HCT116 (cell line): ENCODE measurements around the gene TMOD1. TPM values are rescaled to one million over a fixed set of nuclear protein-coding genes. Genes with fewer than 3 reads are reported as not detected.

ENCODE experiments used
- ATAC-seq: fragments of 200-7000 bp; cut with Tn5 transposase; 2 replicates; pipeline ENCODE4 v1.9.1; 2020; ENCODE audit warnings: mild to moderate bottlenecking, moderate library complexity
- BruUV-seq: library from RNA; stranded (reverse); fragments of 400-500 nt; replicated peaks from 2 replicates; lab custom pipeline; 2021; lab: Mats Ljungman, UMichigan
- CTCF ChIA-PET: fragments of 300-600 bp; sonication (Branson Sonifier 250); formaldehyde crosslinking; loops from one replicate; lab custom pipeline; 2021; ENCODE audit warnings: antibody characterized with exemption; lab: Charles Lee
- POLR2A ChIA-PET: fragments of 300-600, 350-600 bp; sonication (Branson Sonifier 250); formaldehyde crosslinking; loops from one replicate; lab custom pipeline; 2021; ENCODE audit warnings: antibody characterized with exemption; lab: Charles Lee
- RAD21 ChIA-PET, 2 experiments: fragments of 300-600 bp; sonication (Branson Sonifier 250); formaldehyde crosslinking; loops; one replicate each; lab custom pipeline; 2023; ENCODE audit warnings: low total read pairs in 2 of 2; ENCODE audit not compliant: uncharacterized antibody in 2 of 2, unreplicated experiment in 2 of 2, low non-redundant PET in 1 of 2; lab: Charles Lee
- DNase-seq: peaks from one replicate; pipeline ENCODE4 v3.0.0-alpha.2; 2010; ENCODE audit warnings: low read depth, low spot score
- H2AFZ ChIP-seq: fragments of 200-600 bp; shearing (Covaris generic), sonication (generic); 2 replicates; pipeline ENCODE4 v1.6.1; 2017; ENCODE audit warnings: low read depth, mixed run types, mixed read lengths, antibody characterized with exemption, low read length; ENCODE audit not compliant: poor library complexity, severe bottlenecking
- H3K27ac ChIP-seq: 2 replicates; pipeline ENCODE4 v1.5.1; 2012; ENCODE audit warnings: low read depth, low read length
- H3K27me3 ChIP-seq: fragments of 200-600 bp; sonication (generic); 2 replicates; pipeline ENCODE4 v1.6.1; 2016; ENCODE audit warnings: mixed run types, low read length, mixed read lengths; ENCODE audit not compliant: insufficient read depth
- H3K36me3 ChIP-seq, 2 experiments: fragments of 200-500 bp in 1 of 2; fragments of 200-600 bp in 1 of 2; sonication (Bioruptor generic) in 1 of 2; sonication (generic) in 1 of 2; 2 replicates each; pipeline versions ENCODE4 v1.5.1 to v1.6.1; 2014 to 2016; ENCODE audit warnings: low read length in 2 of 2, inconsistent platforms in 1 of 2, mixed read lengths in 1 of 2, mixed run types in 1 of 2; ENCODE audit not compliant: insufficient read depth in 2 of 2, control insufficient read depth in 1 of 2
- H3K4me1 ChIP-seq, 2 experiments: fragments of 200-600 bp in 1 of 2; sonication (generic) in 1 of 2; 2 replicates each; pipeline versions ENCODE4 v1.5.1 to v1.6.1; 2012 to 2017; ENCODE audit warnings: low read length in 2 of 2, inconsistent platforms in 1 of 2, mild to moderate bottlenecking in 1 of 2, mixed read lengths in 1 of 2, mixed run types in 1 of 2, moderate library complexity in 1 of 2; ENCODE audit not compliant: insufficient read depth in 2 of 2, control insufficient read depth in 1 of 2
- H3K4me2 ChIP-seq: fragments of 200-600 bp; sonication (generic); 2 replicates; pipeline ENCODE4 v1.6.1; 2017; ENCODE audit warnings: mixed run types, low read length, mixed read lengths
- H3K4me3 ChIP-seq, 2 experiments: fragments of 200-600 bp in 1 of 2; sonication (generic) in 1 of 2; replicated peaks in 1 of 2; 2 replicates each; pipeline ENCODE4 v1.5.1; 2011 to 2016; ENCODE audit warnings: low read length in 2 of 2, control low read depth in 1 of 2, low read depth in 1 of 2, mild to moderate bottlenecking in 1 of 2, mixed read lengths in 1 of 2, mixed run types in 1 of 2
- H3K79me2 ChIP-seq: fragments of 200-600 bp; sonication (generic); 2 replicates; pipeline ENCODE4 v1.6.1; 2017; ENCODE audit warnings: mild to moderate bottlenecking, mixed run types, low read length, moderate library complexity, mixed read lengths; ENCODE audit not compliant: insufficient read depth
- H3K9ac ChIP-seq: fragments of 200-600 bp; sonication (generic); 2 replicates; pipeline ENCODE4 v1.6.1; 2016; ENCODE audit warnings: low read length, mixed read lengths
- H3K9me2 ChIP-seq: fragments of 200-600 bp; sonication (generic), shearing (Covaris generic); 2 replicates; pipeline ENCODE4 v1.6.1; 2017; ENCODE audit warnings: mixed run types, mild to moderate bottlenecking, moderate library complexity; ENCODE audit not compliant: insufficient read depth
- H3K9me3 ChIP-seq, 2 experiments: fragments of 200-500 bp in 1 of 2; fragments of 200-600 bp in 1 of 2; sonication (Bioruptor generic) in 1 of 2; sonication (generic) in 1 of 2; 2 replicates each; pipeline ENCODE4 v1.6.1; 2014 to 2017; ENCODE audit warnings: low read length in 2 of 2, mixed read lengths in 2 of 2, inconsistent platforms in 1 of 2, low read depth in 1 of 2, mild to moderate bottlenecking in 1 of 2, mixed run types in 1 of 2, moderate library complexity in 1 of 2; ENCODE audit not compliant: control insufficient read depth in 1 of 2, insufficient read depth in 1 of 2
- H4K20me1 ChIP-seq: fragments of 200-600 bp; sonication (generic), shearing (Covaris generic); 2 replicates; pipeline ENCODE4 v1.6.1; 2017; ENCODE audit warnings: mixed run types, mild to moderate bottlenecking, moderate library complexity; ENCODE audit not compliant: insufficient read depth
- CBX3 ChIP-seq: IDR thresholded peaks from 2 replicates; pipeline ENCODE4 v1.6.1; 2012; ENCODE audit warnings: low read depth
- CEBPB ChIP-seq: IDR thresholded peaks from 2 replicates; pipeline ENCODE4 v1.6.1; 2012; ENCODE audit warnings: low read depth
- CTCF ChIP-seq, 3 experiments: fragments of 200-600 bp in 1 of 3; sonication (generic) in 1 of 3; IDR thresholded peaks in 2 of 3; conservative IDR thresholded peaks in 1 of 3; 2 replicates each; pipeline ENCODE4 v1.5.1; 2012 to 2017; ENCODE audit warnings: low read depth in 2 of 3, low read length in 2 of 3, antibody characterized with exemption in 1 of 3, borderline replicate concordance in 1 of 3, control low read depth in 1 of 3, mild to moderate bottlenecking in 1 of 3, mixed read lengths in 1 of 3, mixed run types in 1 of 3, moderate library complexity in 1 of 3; ENCODE audit not compliant: insufficient read depth in 1 of 3
- ELF1 ChIP-seq: IDR thresholded peaks from 2 replicates; pipeline ENCODE4 v1.6.1; 2012; ENCODE audit warnings: low read depth, borderline replicate concordance
- EZH2 ChIP-seq: fragments of 200-600 bp; sonication (generic); IDR thresholded peaks from 2 replicates; pipeline ENCODE4 v1.6.1; 2017; ENCODE audit warnings: antibody characterized with exemption, mixed run types
- EZH2phosphoT487 ChIP-seq: fragments of 200-600 bp; IDR thresholded peaks from 2 replicates; pipeline ENCODE4 v1.6.1; 2018; ENCODE audit warnings: antibody characterized with exemption, borderline replicate concordance
- FOSL1 ChIP-seq: IDR thresholded peaks from 2 replicates; pipeline ENCODE4 v1.6.1; 2012; ENCODE audit warnings: low read depth
- RAD21 ChIP-seq: IDR thresholded peaks from 2 replicates; pipeline ENCODE4 v1.6.1; 2012; ENCODE audit warnings: low read depth, mild to moderate bottlenecking
- SIN3A ChIP-seq: IDR thresholded peaks from 2 replicates; pipeline ENCODE4 v1.6.1; 2012; ENCODE audit warnings: low read depth
- SP1 ChIP-seq: IDR thresholded peaks from 2 replicates; pipeline ENCODE4 v1.6.1; 2012; ENCODE audit warnings: low read depth
- TCF7L2 ChIP-seq: IDR thresholded peaks from 2 replicates; pipeline ENCODE4 v1.7.0; 2011; ENCODE audit warnings: borderline replicate concordance, inconsistent platforms; ENCODE audit not compliant: insufficient read depth, insufficient read length; ENCODE audit errors: extremely low read depth
- YY1 ChIP-seq: IDR thresholded peaks from 2 replicates; pipeline ENCODE4 v1.6.1; 2011; ENCODE audit warnings: low read length, low read depth, moderate library complexity, mild to moderate bottlenecking; ENCODE audit not compliant: insufficient replicate concordance; ENCODE audit errors: extremely low read depth
- ZFX ChIP-seq: fragments of 450-650 bp; IDR thresholded peaks from 2 replicates; pipeline ENCODE4 v1.6.1; 2017
- ZNF274 ChIP-seq: fragments of 200-500 bp; sonication (Bioruptor generic); IDR thresholded peaks from 2 replicates; pipeline ENCODE4 v1.6.1; 2014; ENCODE audit warnings: mild to moderate bottlenecking, low read depth, low read length, inconsistent platforms
- intact Hi-C: fragments of 100-400 bp; cut with micrococcal nuclease; formaldehyde crosslinking; loops from 2 replicates; pipeline ENCODE4 v1.10.0; 2022
- total RNA-seq: library from RNA; stranded (reverse); gene quantifications from one replicate; pipeline ENCODE4 v1.2.1, GENCODE V29; 2021; ENCODE audit not compliant: unreplicated experiment
- TF ChIP-seq, protein P1 (sequence below): IDR thresholded peaks from 2 replicates; pipeline ENCODE4 v1.6.1; 2012

TMOD1 gene
- total RNA-seq, 1 experiment from 2014 or later, result 4.4 TPM

DNA sequence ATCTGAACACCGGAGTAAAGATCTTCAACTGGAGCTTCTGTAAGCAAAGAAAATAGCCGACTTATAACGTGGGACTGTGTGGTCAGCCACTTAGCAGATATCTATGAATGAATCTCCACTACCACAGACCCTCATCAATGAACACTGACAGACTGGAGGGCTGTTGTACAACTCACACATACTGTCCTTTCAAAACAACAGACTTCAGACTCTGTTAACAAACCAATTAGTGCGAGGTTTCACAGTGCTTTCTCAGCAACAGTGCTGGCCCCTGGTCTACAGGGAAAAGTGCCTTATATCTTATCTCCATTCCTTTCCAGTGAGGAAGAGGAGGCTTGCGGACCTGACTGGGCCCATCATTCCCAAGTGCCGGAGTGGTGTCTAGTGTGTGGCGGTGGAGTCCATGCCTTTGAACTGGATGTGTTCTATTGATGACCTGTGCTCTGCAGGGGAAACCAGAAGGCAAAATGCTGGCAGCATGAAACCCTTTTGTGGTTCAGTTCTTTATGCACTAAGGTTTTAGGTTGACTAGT is 97.9 kb downstream of the TMOD1 start:
- H3K4me2 ChIP-seq, result no peak overlapping the region
- RAD21 ChIA-PET, result interaction anchor here (1.0 to 1.7 kb wide), 5 partner anchors 98 to 131 kb away, joined by 3 to 20 read pairs (median 5); partner anchors contain the start of gene TMOD1 (in 1 of the 2)
- DNase-seq (no peak), ATAC-seq (no peak)
- H2AFZ ChIP-seq, result no peak overlapping the region
- peaks cover 4 to 16% of the 10 kb centered on the region in 2 experiments; a peak in 3 of 4 replicates for H3K36me3 ChIP-seq
- H3K27ac ChIP-seq, result no peak overlapping the region
- H3K4me3 ChIP-seq, result no peak overlapping the region
- H3K79me2 ChIP-seq, result no peaks in the 10 kb centered on the region
- no peak overlapping the region for H3K9ac ChIP-seq
- H3K4me1 ChIP-seq, result peaks cover 0 to 3% of the 10 kb centered on the region in 2 experiments; a peak in 1 of 4 replicates
- BruUV-seq, result no TSS peak
- POLR2A ChIA-PET, result interaction anchor here (1.2 to 1.3 kb wide), 3 partner anchors 8 to 130 kb away, joined by 3 to 7 read pairs (median 4); no protein-coding TSS in a partner anchor
- H3K9me2 ChIP-seq, result no peaks in the 10 kb centered on the region
- no peaks in the 10 kb centered on the region for H3K27me3 ChIP-seq
- intact Hi-C loops, result loop anchor here (2.0 kb wide), 2 partner anchors 189 to 743 kb away; no protein-coding TSS in a partner anchor
- no peaks in the 10 kb centered on the region for H4K20me1 ChIP-seq
- TF ChIP-seq CEBPB (no peak), CBX3 (no peak), EZH2phosphoT487 (no peak), RAD21 (no peak), ZNF274 (no peak), SP1 (no peak), ZFX (no peak), EZH2 (no peak), FOSL1 (no peak), YY1 (no peak), CTCF (IDR thresholded peaks at IDR 0.05 in 2 of 3, conservative IDR thresholded peaks at IDR 0.05 in 1 of 3; ENCODE audit: borderline replicate concordance in 1 of 3, insufficient read depth in 1 of 3, low read depth in 2 of 3, low read length in 2 of 3) (no peak), SIN3A (no peak), ELF1 (no peak), TCF7L2 (no peak)
- TF ChIP-seq, protein P1, sequence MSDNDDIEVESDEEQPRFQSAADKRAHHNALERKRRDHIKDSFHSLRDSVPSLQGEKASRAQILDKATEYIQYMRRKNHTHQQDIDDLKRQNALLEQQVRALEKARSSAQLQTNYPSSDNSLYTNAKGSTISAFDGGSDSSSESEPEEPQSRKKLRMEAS, result no peak
- H3K9me3 ChIP-seq, result no peaks in the 10 kb centered on the region
- CTCF ChIA-PET, result interaction anchor here (0.5 to 5.5 kb wide), 26 partner anchors 8 to 1144 kb away, joined by 3 to 117 read pairs (median 5); partner anchors contain the start of genes NCBP1, TMOD1, TSTD2 and ZNF782
